Measurements from ENCODE around the gene ORAI2.
A peak's percentile ranks its signal among the peaks of the same experiment; 100 is the strongest.

GRCh38 chr7:102426268-102427018 lies 6.9 kb upstream of the ORAI2 start:
- TF ChIP-seq POLR2A (IDR thresholded peaks at IDR 0.05; ENCODE audit: low read depth, low read length): peak; percentile 41; the same call in 1 of the 2 replicates
- TF ChIP-seq TAF1 (IDR thresholded peaks at IDR 0.05; ENCODE audit: borderline replicate concordance, low read depth, low read length): peak; percentile 51
